ENCODE measurements around the gene STING1.

STING1 gene

GRCh38 chr5:139451878-139452660 is 30.5 kb downstream of the STING1 start:
- Histone ChIP-seq H3K4me1 (ENCODE audit: insufficient read depth, low read length) (no peaks in the 10 kb centered on the region), H3K27ac (ENCODE audit: low read length) (no peak overlapping the region), H3K27me3 (ENCODE audit: insufficient read depth, low read length, poor library complexity) (no peaks in the 10 kb centered on the region), H3K9ac (ENCODE audit: low read depth, low read length) (no peak overlapping the region), H3K9me3 (ENCODE audit: insufficient read depth, low read length, severe bottlenecking) (no peaks in the 10 kb centered on the region), H4K20me1 (ENCODE audit: insufficient read depth, low read length) (no peaks in the 10 kb centered on the region), H3K4me3 (ENCODE audit: low read depth in 1 of 2, low read length in 2 of 2) (no peak overlapping the region), H3K4me2 (ENCODE audit: insufficient read depth, low read length) (no peak overlapping the region), H3K79me2 (ENCODE audit: insufficient read depth, low read length) (no peaks in the 10 kb centered on the region), H3K36me3 (ENCODE audit: insufficient read depth, low read length) (no peaks in the 10 kb centered on the region), H2AFZ (ENCODE audit: low read depth, low read length) (no peak overlapping the region)
- TF ChIP-seq CTCF (IDR thresholded peaks at IDR 0.05; ENCODE audit: borderline replicate concordance, extremely low read depth, low read length, poor library complexity, severe bottlenecking) (no peak), EZH2 (IDR thresholded peaks at IDR 0.05; ENCODE audit: borderline replicate concordance, low read depth, low read length, severe bottlenecking) (no peak)
- no peak for DNase-seq
- no peak for ATAC-seq (ENCODE audit: insufficient read depth, low read depth)

GRCh38 chr5:139451176-139451575 is 31.4 kb downstream of the STING1 start:
- Histone ChIP-seq H4K20me1 (ENCODE audit: insufficient read depth, low read length) (no peaks in the 10 kb centered on the region), H3K4me2 (ENCODE audit: insufficient read depth, low read length) (no peak overlapping the region), H3K9me3 (ENCODE audit: insufficient read depth, low read length, severe bottlenecking) (no peaks in the 10 kb centered on the region), H3K4me3 (ENCODE audit: low read depth in 1 of 2, low read length in 2 of 2) (no peak overlapping the region), H3K79me2 (ENCODE audit: insufficient read depth, low read length) (no peaks in the 10 kb centered on the region), H3K27ac (ENCODE audit: low read length) (no peak overlapping the region), H3K4me1 (ENCODE audit: insufficient read depth, low read length) (no peaks in the 10 kb centered on the region), H3K27me3 (ENCODE audit: insufficient read depth, low read length, poor library complexity) (no peaks in the 10 kb centered on the region), H3K36me3 (ENCODE audit: insufficient read depth, low read length) (no peaks in the 10 kb centered on the region), H3K9ac (ENCODE audit: low read depth, low read length) (no peak overlapping the region), H2AFZ (ENCODE audit: low read depth, low read length) (no peak overlapping the region)
- no peak for DNase-seq
- ATAC-seq (ENCODE audit: insufficient read depth, low read depth): no peak
- TF ChIP-seq EZH2 (IDR thresholded peaks at IDR 0.05; ENCODE audit: borderline replicate concordance, low read depth, low read length, severe bottlenecking) (no peak), CTCF (IDR thresholded peaks at IDR 0.05; ENCODE audit: borderline replicate concordance, extremely low read depth, low read length, poor library complexity, severe bottlenecking) (no peak)

- Histone ChIP-seq H2AFZ (ENCODE audit: low read depth, low read length) (no peak overlapping the region), H3K27ac (ENCODE audit: low read length) (no peak overlapping the region)
Measured at GRCh38 chr5:139446956-139447779, 35.4 kb downstream of the STING1 start.

More at GRCh38 chr5:139446956-139447779, 35.4 kb downstream of the STING1 start:
- H3K9ac ChIP-seq (ENCODE audit: low read depth, low read length): no peak overlapping the region
- H3K9me3 ChIP-seq (ENCODE audit: insufficient read depth, low read length, severe bottlenecking): no peaks in the 10 kb centered on the region
- H3K4me1 ChIP-seq (ENCODE audit: insufficient read depth, low read length): peaks cover 12% of the 10 kb centered on the region
- no peaks in the 10 kb centered on the region for H3K79me2 ChIP-seq (ENCODE audit: insufficient read depth, low read length)
- no peak for ATAC-seq (ENCODE audit: insufficient read depth, low read depth)
- no peak overlapping the region for H3K4me3 ChIP-seq (ENCODE audit: low read depth in 1 of 2, low read length in 2 of 2)
- H4K20me1 ChIP-seq (ENCODE audit: insufficient read depth, low read length): no peaks in the 10 kb centered on the region
- DNase-seq: no peak
- H3K27me3 ChIP-seq (ENCODE audit: insufficient read depth, low read length, poor library complexity): no peaks in the 10 kb centered on the region
- H3K36me3 ChIP-seq (ENCODE audit: insufficient read depth, low read length): no peaks in the 10 kb centered on the region
- no peak overlapping the region for H3K4me2 ChIP-seq (ENCODE audit: insufficient read depth, low read length)
- no peak for TF ChIP-seq CTCF (IDR thresholded peaks at IDR 0.05; ENCODE audit: borderline replicate concordance, extremely low read depth, low read length, poor library complexity, severe bottlenecking)
- no peak for TF ChIP-seq EZH2 (IDR thresholded peaks at IDR 0.05; ENCODE audit: borderline replicate concordance, low read depth, low read length, severe bottlenecking)
